Measurements from ENCODE around the gene ZNF723. TPM values are rescaled to one million over a fixed set of nuclear protein-coding genes. Genes with fewer than 3 reads are reported as not detected.

ZNF723 gene

DNA sequence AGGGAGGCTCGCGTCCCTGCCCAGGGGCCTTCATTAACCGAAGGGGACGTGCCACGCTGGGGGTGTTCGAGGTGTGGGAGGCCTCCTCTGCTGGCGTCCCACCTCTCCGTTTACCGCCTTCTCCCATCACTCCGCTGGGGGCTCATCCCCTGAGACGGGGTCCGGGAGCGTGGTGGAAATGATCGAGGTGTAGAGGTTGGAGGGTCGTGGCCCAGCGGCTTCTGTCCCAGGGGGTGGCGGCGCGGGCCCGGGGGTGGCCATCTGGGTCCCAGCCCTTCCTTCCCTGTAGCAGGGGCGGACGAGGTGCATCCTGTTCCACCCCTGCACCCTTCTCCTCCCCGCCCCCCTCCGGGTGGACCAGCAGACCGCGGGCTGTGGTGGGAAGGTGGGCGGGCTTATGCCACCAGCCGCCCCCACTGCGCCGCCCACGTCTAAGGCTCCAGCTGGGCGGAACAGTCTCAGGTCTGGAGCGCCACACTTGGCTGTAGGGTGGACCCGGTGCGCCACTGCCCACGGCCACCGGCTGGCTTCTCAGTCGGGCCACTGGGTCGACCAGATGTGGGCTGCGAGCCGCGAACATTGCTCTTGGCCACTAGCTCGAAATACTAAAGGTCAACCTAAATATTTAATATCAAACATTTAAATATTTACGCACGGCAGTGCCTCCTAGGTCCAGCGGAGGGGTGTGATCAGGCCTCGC is 69.5 kb downstream of the ZNF723 start:
- Histone ChIP-seq H3K27me3 (ENCODE audit: insufficient read depth, low read length, poor library complexity) (no peaks in the 10 kb centered on the region), H4K8ac (ENCODE audit: low read depth, low read length) (no peak overlapping the region), H3K79me1 (ENCODE audit: low read length) (no peaks in the 10 kb centered on the region), H2AK5ac (ENCODE audit: low read length) (no peak overlapping the region), H3K4me2 (ENCODE audit: low read length) (no peak overlapping the region), H4K5ac (ENCODE audit: low read length) (no peak overlapping the region), H3K36me3 (ENCODE audit: control insufficient read depth, insufficient read depth, low read length) (no peaks in the 10 kb centered on the region), H2BK120ac (ENCODE audit: low read depth, low read length) (no peak overlapping the region), H3K9ac (ENCODE audit: low read length) (no peak overlapping the region), H3K27ac (ENCODE audit: low read depth, low read length) (no peak overlapping the region), H3K18ac (ENCODE audit: low read length) (no peak overlapping the region), H3K4me1 (ENCODE audit: control insufficient read depth, low read depth, low read length) (no peaks in the 10 kb centered on the region), H3K4ac (ENCODE audit: low read depth, low read length) (no peak overlapping the region), H2BK5ac (ENCODE audit: low read length) (no peak overlapping the region), H3K23ac (ENCODE audit: low read length) (no peak overlapping the region), H3K4me3 (ENCODE audit: low read length) (no peak overlapping the region), H2BK15ac (replicated peaks; ENCODE audit: low read depth) (no peak overlapping the region), H3K56ac (ENCODE audit: low read length) (no peak overlapping the region), H3K79me2 (ENCODE audit: control insufficient read depth, insufficient read depth, low read length) (no peaks in the 10 kb centered on the region)
- WGBS (ENCODE audit: extremely low coverage, insufficient coverage, low lambda C conversion rate) = no CpG with 5 or more reads among the region's 47 CpGs
- no peak for DNase-seq

Small RNA genes within 50 kb of the gene (small RNA-seq; reads per million reads assigned to genes)
- gene VN1R88P (ENCODE audit: insufficient read depth) = not detected
